Endothelial cell of umbilical vein (primary cell): Measurements from ENCODE around the gene SLAMF6. TPM values are rescaled to one million over a fixed set of nuclear protein-coding genes. Genes with fewer than 3 reads are reported as not detected.

Experiments used
- BruUV-seq: library from RNA; stranded (reverse); fragments of 400-500 nt; replicated peaks from 2 replicates; lab custom pipeline; 2021; lab: Mats Ljungman, UMichigan
- CTCF ChIA-PET: fragments of 300-600, 350-600 bp; sonication (Branson Sonifier 250); formaldehyde crosslinking; loops from one replicate; lab custom pipeline; 2021; ENCODE audit warnings: antibody characterized with exemption, inconsistent platforms; lab: Charles Lee
- POLR2A ChIA-PET: fragments of 300-600, 350-600 bp; sonication (Branson Sonifier 250); formaldehyde crosslinking; loops from one replicate; lab custom pipeline; 2021; ENCODE audit warnings: antibody characterized with exemption, inconsistent platforms; lab: Charles Lee
- DNase-seq: peaks from one replicate; pipeline ENCODE4 v3.0.0-alpha.2; 2011; ENCODE audit warnings: low read depth, low spot score
- FAIRE-seq: peaks from 2 replicates; lab custom pipeline; 2011; peaks lifted over from hg19 to GRCh38; lab: Jason Lieb, UNC
- H2AFZ ChIP-seq: 2 replicates; pipeline ENCODE4 v1.6.0; 2012; ENCODE audit warnings: low read depth, low read length, control low read depth, inconsistent platforms
- H3K27ac ChIP-seq: 2 replicates; pipeline ENCODE4 v1.5.1; 2011; ENCODE audit warnings: low read depth, mild to moderate bottlenecking, control low read depth, low read length, moderate library complexity; ENCODE audit not compliant: insufficient read depth
- H3K27me3 ChIP-seq, 2 experiments: 2 replicates each; pipeline versions ENCODE4 v1.6.0 to v1.6.1; 2011; ENCODE audit warnings: low read length in 2 of 2, mixed read lengths in 1 of 2; ENCODE audit not compliant: control insufficient read depth in 2 of 2, insufficient read depth in 2 of 2
- H3K36me3 ChIP-seq, 2 experiments: 2 replicates in 1 of 2; 3 replicates in 1 of 2; pipeline ENCODE4 v1.5.1; 2011; ENCODE audit warnings: low read length in 2 of 2, mild to moderate bottlenecking in 1 of 2, moderate library complexity in 1 of 2; ENCODE audit not compliant: control insufficient read depth in 2 of 2, insufficient read depth in 2 of 2; ENCODE audit errors: extremely low read depth in 1 of 2
- H3K4me1 ChIP-seq: 3 replicates; pipeline ENCODE4 v1.5.1; 2011; ENCODE audit warnings: mild to moderate bottlenecking, low read length; ENCODE audit not compliant: control insufficient read depth, insufficient read depth; ENCODE audit errors: extremely low read depth
- H3K4me2 ChIP-seq: 2 replicates; pipeline ENCODE4 v1.6.1; 2011; ENCODE audit warnings: low read length, control low read depth, mixed read lengths; ENCODE audit not compliant: insufficient read depth
- H3K4me3 ChIP-seq, 3 experiments: fragments of 200-600 bp in 1 of 3; sonication (generic), shearing (Covaris generic) in 1 of 3; replicated peaks in 1 of 3; 2 replicates each; pipeline ENCODE4 v1.5.1; 2011 to 2016; ENCODE audit warnings: control low read depth in 3 of 3, low read length in 3 of 3, mild to moderate bottlenecking in 2 of 3, inconsistent platforms in 1 of 3, low read depth in 1 of 3, moderate library complexity in 1 of 3; ENCODE audit not compliant: insufficient read depth in 1 of 3
- H3K79me2 ChIP-seq: 2 replicates; pipeline ENCODE4 v1.6.0; 2012; ENCODE audit warnings: low read length, inconsistent platforms; ENCODE audit not compliant: control insufficient read depth, insufficient read depth
- H3K9ac ChIP-seq: replicated peaks from 2 replicates; pipeline ENCODE3; 2011; ENCODE audit warnings: low read length, control low read depth; ENCODE audit not compliant: insufficient read depth; ENCODE audit errors: extremely low read depth
- H3K9me1 ChIP-seq: replicated peaks from 3 replicates; pipeline ENCODE4 v1.6.0; 2011; ENCODE audit warnings: mild to moderate bottlenecking, low read length; ENCODE audit not compliant: control insufficient read depth, insufficient read depth; ENCODE audit errors: extremely low read depth
- H3K9me3 ChIP-seq: replicated peaks from 2 replicates; pipeline ENCODE4 v1.5.1; 2012; ENCODE audit warnings: low read length, inconsistent platforms; ENCODE audit not compliant: control insufficient read depth, insufficient read depth
- H4K20me1 ChIP-seq: replicated peaks from 2 replicates; pipeline ENCODE3; 2011; ENCODE audit warnings: mild to moderate bottlenecking, low read length; ENCODE audit not compliant: control insufficient read depth, insufficient read depth; ENCODE audit errors: extremely low read depth
- EZH2 ChIP-seq: IDR thresholded peaks from 2 replicates; pipeline ENCODE4 v1.6.1; 2012; ENCODE audit warnings: borderline replicate concordance, low read depth, mild to moderate bottlenecking, moderate library complexity, low read length, inconsistent platforms; ENCODE audit not compliant: severe bottlenecking
- FOS ChIP-seq: IDR thresholded peaks from 2 replicates; pipeline ENCODE4 v1.6.1; 2011; ENCODE audit warnings: mild to moderate bottlenecking, low read length, moderate library complexity, borderline replicate concordance; ENCODE audit not compliant: insufficient read depth
- GATA2 ChIP-seq: IDR thresholded peaks from 2 replicates; pipeline ENCODE4 v1.7.0; 2011; ENCODE audit warnings: low read depth, mild to moderate bottlenecking, moderate library complexity, mixed read lengths, low read length; ENCODE audit not compliant: insufficient read length, insufficient read depth
- JUN ChIP-seq: IDR thresholded peaks from 2 replicates; pipeline ENCODE4 v1.6.1; 2011; ENCODE audit warnings: borderline replicate concordance, low read depth; ENCODE audit not compliant: insufficient read length, insufficient read depth
- MYC ChIP-seq: IDR thresholded peaks from one replicate; pipeline ENCODE4 v1.6.1; 2011; ENCODE audit warnings: mild to moderate bottlenecking, low read depth, low read length
- POLR2A ChIP-seq: IDR thresholded peaks from 2 replicates; pipeline ENCODE4 v1.6.1; 2012; ENCODE audit warnings: low read depth, mild to moderate bottlenecking, control low read depth, low read length
- POLR2AphosphoS5 ChIP-seq: IDR thresholded peaks from 2 replicates; pipeline ENCODE4 v1.6.1; 2012; ENCODE audit warnings: low read depth, mild to moderate bottlenecking, control low read depth, low read length, moderate library complexity; ENCODE audit not compliant: insufficient read depth
- dilution Hi-C: fragments of 300-500 bp; cut with MboI; formaldehyde crosslinking; loops from one replicate; pipeline ENCODE4 v1.15.0; 2019; ENCODE audit warnings: low sequenced_read_pairs; ENCODE audit not compliant: extremely low pct_ligation_motif_present
- intact Hi-C: fragments of 100-400 bp; cut with micrococcal nuclease; formaldehyde crosslinking; loops from one replicate; pipeline ENCODE4 v1.10.0; 2022
- polyA plus RNA-seq, 4 experiments: library from polyadenylated mRNA; depleted of rRNA in 3 of 4; stranded (reverse) in 3 of 4; unstranded in 1 of 4; fragments of >200 nt; gene quantifications; 2 replicates each; pipeline versions ENCODE4 v1.2.1 to v1.2.3, GENCODE V29; 2011 to 2012; ENCODE audit warnings: missing spikeins in 1 of 4
- total RNA-seq: library from RNA; stranded (reverse); gene quantifications from 2 replicates; pipeline ENCODE4 v1.2.3, GENCODE V29; 2021
- TF ChIP-seq, protein P1 (sequence below): IDR thresholded peaks from 2 replicates; pipeline ENCODE4 v1.6.1; 2011; ENCODE audit not compliant: insufficient read depth, insufficient read length
- TF ChIP-seq, protein P2 (sequence below), 2 donors: IDR thresholded peaks; 1 replicate in 1 of 2; 2 replicates in 1 of 2; pipeline ENCODE4 v1.5.1; 2011; ENCODE audit warnings: low read length in 2 of 2, mild to moderate bottlenecking in 2 of 2, moderate library complexity in 2 of 2, control low read depth in 1 of 2, inconsistent platforms in 1 of 2, low read depth in 1 of 2; ENCODE audit not compliant: insufficient read depth in 1 of 2; ENCODE audit errors: extremely low read depth in 1 of 2

Gene SLAMF6
- total and polyA plus RNA-seq, 2 donors (not counting 3 experiments of a cell fraction or from before 2014, with no cell fraction given): not detected

DNA sequence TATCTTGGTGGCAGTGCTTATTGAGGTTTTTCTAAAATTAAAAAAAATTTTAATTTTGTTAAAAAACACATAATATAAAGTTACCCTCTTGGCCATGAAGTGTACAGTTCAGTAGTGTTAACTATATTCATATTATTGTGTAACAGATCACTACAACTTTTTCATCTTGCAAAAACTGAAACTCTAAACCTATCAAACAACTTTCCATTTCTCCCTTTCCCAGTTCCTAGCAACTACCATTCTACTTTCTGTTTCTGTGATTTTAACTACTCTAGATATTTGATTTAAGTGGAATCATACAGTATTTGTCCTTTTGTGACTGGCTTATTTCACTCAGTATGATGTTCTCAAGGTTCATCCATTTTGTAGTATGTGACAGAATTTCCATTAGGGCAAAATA, 55.5 kb downstream of the SLAMF6 start:
- dilution Hi-C loops: no loop called here
- Histone ChIP-seq H2AFZ (no peak overlapping the region), H3K36me3 (no peaks in the 10 kb centered on the region), H3K4me1 (no peaks in the 10 kb centered on the region), H3K9ac (no peak overlapping the region), H3K4me2 (no peak overlapping the region), H3K4me3 (no peak overlapping the region), H3K27me3 (peaks cover 2 to 4% of the 10 kb centered on the region in 2 experiments), H3K79me2 (no peaks in the 10 kb centered on the region), H3K27ac (no peak overlapping the region), H3K9me3 (no peaks in the 10 kb centered on the region), H4K20me1 (no peaks in the 10 kb centered on the region), H3K9me1 (no peaks in the 10 kb centered on the region)
- CTCF ChIA-PET: interaction anchor here (0.9 kb wide), 1 partner anchor 144 kb away, joined by 3 read pairs; no protein-coding TSS in a partner anchor
- no peak for TF ChIP-seq EZH2
- TF ChIP-seq POLR2AphosphoS5: no peak
- TF ChIP-seq POLR2A: no peak
- no peak for TF ChIP-seq GATA2
- TF ChIP-seq, protein P1, sequence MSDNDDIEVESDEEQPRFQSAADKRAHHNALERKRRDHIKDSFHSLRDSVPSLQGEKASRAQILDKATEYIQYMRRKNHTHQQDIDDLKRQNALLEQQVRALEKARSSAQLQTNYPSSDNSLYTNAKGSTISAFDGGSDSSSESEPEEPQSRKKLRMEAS: no peak
- no peak for TF ChIP-seq JUN
- TF ChIP-seq, protein P2, sequence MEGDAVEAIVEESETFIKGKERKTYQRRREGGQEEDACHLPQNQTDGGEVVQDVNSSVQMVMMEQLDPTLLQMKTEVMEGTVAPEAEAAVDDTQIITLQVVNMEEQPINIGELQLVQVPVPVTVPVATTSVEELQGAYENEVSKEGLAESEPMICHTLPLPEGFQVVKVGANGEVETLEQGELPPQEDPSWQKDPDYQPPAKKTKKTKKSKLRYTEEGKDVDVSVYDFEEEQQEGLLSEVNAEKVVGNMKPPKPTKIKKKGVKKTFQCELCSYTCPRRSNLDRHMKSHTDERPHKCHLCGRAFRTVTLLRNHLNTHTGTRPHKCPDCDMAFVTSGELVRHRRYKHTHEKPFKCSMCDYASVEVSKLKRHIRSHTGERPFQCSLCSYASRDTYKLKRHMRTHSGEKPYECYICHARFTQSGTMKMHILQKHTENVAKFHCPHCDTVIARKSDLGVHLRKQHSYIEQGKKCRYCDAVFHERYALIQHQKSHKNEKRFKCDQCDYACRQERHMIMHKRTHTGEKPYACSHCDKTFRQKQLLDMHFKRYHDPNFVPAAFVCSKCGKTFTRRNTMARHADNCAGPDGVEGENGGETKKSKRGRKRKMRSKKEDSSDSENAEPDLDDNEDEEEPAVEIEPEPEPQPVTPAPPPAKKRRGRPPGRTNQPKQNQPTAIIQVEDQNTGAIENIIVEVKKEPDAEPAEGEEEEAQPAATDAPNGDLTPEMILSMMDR (IDR thresholded peaks at IDR 0.05; ENCODE audit: extremely low read depth in 1 of 2, insufficient read depth in 1 of 2, low read depth in 1 of 2, low read length in 2 of 2): no peak
- TF ChIP-seq MYC: no peak
- no peak for TF ChIP-seq FOS
- POLR2A ChIA-PET: no interaction called here
- no TSS peak for BruUV-seq
- intact Hi-C loops: no loop called here
- DNase-seq (no peak), FAIRE-seq (no peak)
